ENCODE results near the gene ARID1A. TPM values are rescaled to one million over a fixed set of nuclear protein-coding genes. Genes with fewer than 3 reads are reported as not detected.
A peak's percentile ranks its signal among the peaks of the same experiment; 100 is the strongest.

ARID1A gene
- total and polyA plus RNA-seq, 8 donors: 9.9 to 74.2 (median 45.3) TPM

DNA sequence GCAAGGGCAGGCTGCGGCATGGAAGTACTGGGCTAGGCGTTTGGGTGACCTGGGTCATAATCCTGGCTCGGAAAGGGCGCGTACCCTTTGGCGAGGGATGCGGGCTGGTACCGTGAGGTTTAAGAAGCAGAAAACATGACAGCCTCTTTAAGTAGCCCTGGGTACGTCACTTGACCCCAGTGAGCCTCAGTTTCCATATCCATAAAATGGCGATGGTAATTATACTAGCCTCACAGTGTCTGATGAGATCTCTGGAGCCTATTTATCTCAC lies 92.6 kb downstream of the ARID1A start:
- Histone ChIP-seq H3K36me3 (peaks cover 3 to 23% (median 19%) of the 10 kb centered on the region in 4 donors), H3K9me3 (no peaks in the 10 kb centered on the region), H3K27me3 (no peaks in the 10 kb centered on the region), H3K4me3 (peak overlapping the region; percentile 62 to 80 (median 72)), H3K4me1 (peaks cover 38 to 71% (median 55%) of the 10 kb centered on the region in 4 donors), H3K27ac (peak overlapping the region; percentile 97 to 100 (median 98))
- intact Hi-C loops (cut with DNase I; ENCODE audit: low total_unique reads): loop anchor here (10.0 kb wide), 1 partner anchor 104 kb away; no protein-coding TSS in a partner anchor
- 1 to 5% (median 1%) methylated on average over 10 of the region's 10 CpGs for WGBS, 5 donors
- TF ChIP-seq POLR2AphosphoS5 (IDR thresholded peaks at IDR 0.05) (no peak), POLR2A (IDR thresholded peaks at IDR 0.05) (no peak), EP300 (IDR thresholded peaks at IDR 0.05) (no peak)
- TF ChIP-seq, protein P1, sequence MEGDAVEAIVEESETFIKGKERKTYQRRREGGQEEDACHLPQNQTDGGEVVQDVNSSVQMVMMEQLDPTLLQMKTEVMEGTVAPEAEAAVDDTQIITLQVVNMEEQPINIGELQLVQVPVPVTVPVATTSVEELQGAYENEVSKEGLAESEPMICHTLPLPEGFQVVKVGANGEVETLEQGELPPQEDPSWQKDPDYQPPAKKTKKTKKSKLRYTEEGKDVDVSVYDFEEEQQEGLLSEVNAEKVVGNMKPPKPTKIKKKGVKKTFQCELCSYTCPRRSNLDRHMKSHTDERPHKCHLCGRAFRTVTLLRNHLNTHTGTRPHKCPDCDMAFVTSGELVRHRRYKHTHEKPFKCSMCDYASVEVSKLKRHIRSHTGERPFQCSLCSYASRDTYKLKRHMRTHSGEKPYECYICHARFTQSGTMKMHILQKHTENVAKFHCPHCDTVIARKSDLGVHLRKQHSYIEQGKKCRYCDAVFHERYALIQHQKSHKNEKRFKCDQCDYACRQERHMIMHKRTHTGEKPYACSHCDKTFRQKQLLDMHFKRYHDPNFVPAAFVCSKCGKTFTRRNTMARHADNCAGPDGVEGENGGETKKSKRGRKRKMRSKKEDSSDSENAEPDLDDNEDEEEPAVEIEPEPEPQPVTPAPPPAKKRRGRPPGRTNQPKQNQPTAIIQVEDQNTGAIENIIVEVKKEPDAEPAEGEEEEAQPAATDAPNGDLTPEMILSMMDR (IDR thresholded peaks at IDR 0.05): no peak
- DNase-seq: no peak

DNA sequence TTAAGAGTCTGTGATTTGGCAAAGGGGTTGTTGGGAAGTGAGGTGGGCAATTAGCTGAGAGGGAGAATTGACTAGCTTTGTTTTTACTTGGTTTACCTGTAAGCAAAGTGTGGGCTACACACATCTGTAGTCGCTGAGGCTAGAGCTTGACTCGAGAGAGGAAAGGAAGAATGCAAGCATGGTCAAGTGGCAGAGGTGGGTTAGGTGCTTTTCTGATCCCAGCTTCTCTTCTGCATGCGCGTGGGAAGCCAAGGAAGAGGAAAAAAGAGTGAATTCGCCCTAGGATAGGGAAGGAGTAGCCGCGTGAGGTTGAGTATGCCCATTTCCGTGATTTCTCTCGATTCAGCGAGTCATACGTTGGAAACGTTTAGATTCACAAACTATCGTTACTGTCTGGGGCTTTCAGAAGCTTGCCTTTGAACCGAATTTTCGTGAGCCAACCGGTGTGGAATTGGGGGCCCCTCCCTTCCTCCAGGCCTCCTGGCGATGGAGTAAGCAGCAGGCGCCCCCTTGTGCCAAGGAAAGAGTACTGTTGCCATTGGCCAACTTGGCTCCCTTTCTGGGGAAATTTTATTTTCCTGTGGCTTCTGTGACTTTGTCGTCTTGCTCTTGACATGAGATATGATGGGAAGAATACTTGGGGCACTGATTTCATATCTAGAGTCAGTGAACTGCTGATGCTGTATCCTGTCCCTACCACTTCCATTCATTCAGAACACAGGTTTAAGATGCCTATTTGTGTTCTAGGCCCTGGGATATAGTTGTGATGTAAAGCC lies 93.2 kb downstream of the ARID1A start:
- peak; percentile 86 to 95 for DNase-seq
- H3K4me1 ChIP-seq: peaks cover 32 to 65% (median 49%) of the 10 kb centered on the region in 4 donors
- H3K27me3 ChIP-seq: no peaks in the 10 kb centered on the region
- TF ChIP-seq POLR2AphosphoS5 (IDR thresholded peaks at IDR 0.05): peak in 2 of 3 donors; percentile 49 to 78
- TF ChIP-seq, protein P1 (IDR thresholded peaks at IDR 0.05): peak in 5 of 7 experiments; percentile 91 to 98 (median 95)
- no peak for TF ChIP-seq EP300 (IDR thresholded peaks at IDR 0.05)
- peak overlapping the region; percentile 97 to 100 (median 98) for H3K27ac ChIP-seq
- H3K9me3 ChIP-seq: no peaks in the 10 kb centered on the region
- intact Hi-C loops (cut with DNase I; ENCODE audit: low total_unique reads): loop anchor here (10.0 kb wide), 1 partner anchor 104 kb away; no protein-coding TSS in a partner anchor
- 0 to 1% (median 0%) methylated on average over 19 of the region's 19 CpGs for WGBS, 5 donors
- peaks cover 4 to 29% (median 25%) of the 10 kb centered on the region in 4 donors for H3K36me3 ChIP-seq
- peak overlapping the region; percentile 62 to 80 (median 72) for H3K4me3 ChIP-seq

DNA sequence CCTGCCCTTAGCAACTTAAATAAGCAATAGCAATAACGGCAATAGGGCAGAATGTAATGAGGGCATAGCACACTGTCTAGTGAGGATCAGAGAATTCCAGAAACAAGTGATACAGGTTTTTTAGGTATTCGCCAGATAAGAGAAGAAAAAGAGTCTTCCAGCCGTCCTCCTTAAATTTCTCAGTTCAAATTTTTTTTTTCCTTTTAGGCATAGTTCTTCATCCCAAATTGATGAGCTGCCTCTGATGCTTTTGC lies 93.7 kb downstream of the ARID1A start:
- H3K27me3 ChIP-seq: no peaks in the 10 kb centered on the region
- H3K4me3 ChIP-seq: no peak overlapping the region
- no peaks in the 10 kb centered on the region for H3K9me3 ChIP-seq
- H3K27ac ChIP-seq: peak overlapping the region in 3 of 5 donors; percentile 97 to 100 (median 98)
- peaks cover 9 to 34% (median 30%) of the 10 kb centered on the region in 4 donors for H3K36me3 ChIP-seq
- intact Hi-C loops (cut with DNase I; ENCODE audit: low total_unique reads): loop anchor here (10.0 kb wide), 1 partner anchor 105 kb away; no protein-coding TSS in a partner anchor
- DNase-seq: no peak
- TF ChIP-seq, protein P1 (IDR thresholded peaks at IDR 0.05): no peak
- TF ChIP-seq EP300 (IDR thresholded peaks at IDR 0.05) (no peak), POLR2AphosphoS5 (IDR thresholded peaks at IDR 0.05) (no peak), POLR2A (IDR thresholded peaks at IDR 0.05) (no peak)
- peaks cover 27 to 60% (median 44%) of the 10 kb centered on the region in 4 donors for H3K4me1 ChIP-seq
- WGBS, 5 donors: 54 to 64% (median 60%) methylated on average over 3 of the region's 3 CpGs

DNA sequence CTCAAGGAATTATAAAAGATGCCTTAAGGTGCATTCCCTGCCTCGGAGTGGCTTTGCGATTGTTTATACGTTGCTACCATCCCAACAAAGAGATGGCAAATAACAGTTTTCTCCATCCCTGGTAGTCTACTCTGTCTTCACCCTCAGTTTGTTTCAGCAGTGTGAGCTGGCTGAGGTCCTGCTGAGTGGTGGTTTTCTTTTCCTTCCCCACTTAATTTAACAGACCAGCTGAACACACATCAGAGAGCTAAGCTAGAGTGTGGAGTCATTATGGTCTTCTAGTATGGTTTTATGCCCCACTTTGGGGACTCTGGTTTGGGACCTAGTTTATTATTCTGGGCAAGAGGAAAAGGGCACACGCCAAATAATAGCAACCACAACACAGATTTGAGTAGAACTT lies 94.1 kb downstream of the ARID1A start:
- Histone ChIP-seq H3K4me1 (peaks cover 23 to 56% (median 40%) of the 10 kb centered on the region in 4 donors), H3K4me3 (no peak overlapping the region), H3K9me3 (no peaks in the 10 kb centered on the region), H3K27me3 (no peaks in the 10 kb centered on the region), H3K27ac (peak overlapping the region in 2 of 5 donors; percentile 97 to 100), H3K36me3 (peaks cover 13 to 38% (median 34%) of the 10 kb centered on the region in 4 donors)
- intact Hi-C loops (cut with DNase I; ENCODE audit: low total_unique reads): loop anchor here (5.0 to 10.0 kb wide), 2 partner anchors 105 to 188 kb away; no protein-coding TSS in a partner anchor
- TF ChIP-seq EP300 (IDR thresholded peaks at IDR 0.05) (no peak), POLR2AphosphoS5 (IDR thresholded peaks at IDR 0.05) (no peak), POLR2A (IDR thresholded peaks at IDR 0.05) (no peak)
- TF ChIP-seq, protein P1 (IDR thresholded peaks at IDR 0.05): no peak
- no peak for DNase-seq
- WGBS, 5 donors: 68 to 85% (median 75%) methylated on average over 4 of the region's 4 CpGs

Measured in stomach (tissue), 9 donors.